ENCODE results near the gene ATRN. TPM values are rescaled to one million over a fixed set of nuclear protein-coding genes. Genes with fewer than 3 reads are reported as not detected.
A peak's percentile ranks its signal among the peaks of the same experiment; 100 is the strongest.
"Not testable (repeated sequence)": the region's sequence is repeated elsewhere in the genome, so short reads cannot be mapped to it uniquely, and the experiment has no call there.

ATRN gene
- total RNA-seq, 6 donors from 2014 or later: 13.6 to 39.5 (median 27.0) TPM

GRCh38 chr20:3612795-3613572, 142.2 kb downstream of the ATRN start:
- Histone ChIP-seq H3K27ac (peak overlapping the region in 2 of 4 donors; percentile 52 to 59), H3K4me1 (peaks cover 0 to 29% (median 7%) of the 10 kb centered on the region in 4 donors), H3K27me3 (no peaks in the 10 kb centered on the region), H3K9me3 (no peaks in the 10 kb centered on the region), H3K36me3 (no peaks in the 10 kb centered on the region), H3K4me3 (peak overlapping the region in 1 of 4 donors; percentile 5)
- no peak for ATAC-seq (ENCODE audit: low FRiP score in 2 of 2)
- WGBS, 2 donors: 61 to 62% methylated on average over 10 of the region's 10 CpGs
- DNase-seq: peak in 1 of 2 donors; percentile 26
- TF ChIP-seq, protein P1, sequence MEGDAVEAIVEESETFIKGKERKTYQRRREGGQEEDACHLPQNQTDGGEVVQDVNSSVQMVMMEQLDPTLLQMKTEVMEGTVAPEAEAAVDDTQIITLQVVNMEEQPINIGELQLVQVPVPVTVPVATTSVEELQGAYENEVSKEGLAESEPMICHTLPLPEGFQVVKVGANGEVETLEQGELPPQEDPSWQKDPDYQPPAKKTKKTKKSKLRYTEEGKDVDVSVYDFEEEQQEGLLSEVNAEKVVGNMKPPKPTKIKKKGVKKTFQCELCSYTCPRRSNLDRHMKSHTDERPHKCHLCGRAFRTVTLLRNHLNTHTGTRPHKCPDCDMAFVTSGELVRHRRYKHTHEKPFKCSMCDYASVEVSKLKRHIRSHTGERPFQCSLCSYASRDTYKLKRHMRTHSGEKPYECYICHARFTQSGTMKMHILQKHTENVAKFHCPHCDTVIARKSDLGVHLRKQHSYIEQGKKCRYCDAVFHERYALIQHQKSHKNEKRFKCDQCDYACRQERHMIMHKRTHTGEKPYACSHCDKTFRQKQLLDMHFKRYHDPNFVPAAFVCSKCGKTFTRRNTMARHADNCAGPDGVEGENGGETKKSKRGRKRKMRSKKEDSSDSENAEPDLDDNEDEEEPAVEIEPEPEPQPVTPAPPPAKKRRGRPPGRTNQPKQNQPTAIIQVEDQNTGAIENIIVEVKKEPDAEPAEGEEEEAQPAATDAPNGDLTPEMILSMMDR (IDR thresholded peaks at IDR 0.05): no peak
- no peak for TF ChIP-seq POLR2AphosphoS5 (IDR thresholded peaks at IDR 0.05)

- Histone ChIP-seq H3K9me3 (no peaks in the 10 kb centered on the region), H3K27ac (peak overlapping the region in 2 of 4 donors; percentile 30 to 45), H3K27me3 (no peaks in the 10 kb centered on the region), H3K36me3 (no peaks in the 10 kb centered on the region), H3K4me3 (no peak overlapping the region), H3K4me1 (peaks cover 0 to 29% (median 7%) of the 10 kb centered on the region in 4 donors)
- TF ChIP-seq EP300 (IDR thresholded peaks at IDR 0.05): no peak
- DNase-seq (peak in 1 of 2 donors; percentile 37), ATAC-seq (ENCODE audit: low FRiP score in 2 of 2) (no peak)
- 60 to 71% methylated on average over 9 of the region's 9 CpGs for WGBS, 2 donors
Measured at GRCh38 chr20:3613821-3614440, 143.1 kb downstream of the ATRN start.

DNA sequence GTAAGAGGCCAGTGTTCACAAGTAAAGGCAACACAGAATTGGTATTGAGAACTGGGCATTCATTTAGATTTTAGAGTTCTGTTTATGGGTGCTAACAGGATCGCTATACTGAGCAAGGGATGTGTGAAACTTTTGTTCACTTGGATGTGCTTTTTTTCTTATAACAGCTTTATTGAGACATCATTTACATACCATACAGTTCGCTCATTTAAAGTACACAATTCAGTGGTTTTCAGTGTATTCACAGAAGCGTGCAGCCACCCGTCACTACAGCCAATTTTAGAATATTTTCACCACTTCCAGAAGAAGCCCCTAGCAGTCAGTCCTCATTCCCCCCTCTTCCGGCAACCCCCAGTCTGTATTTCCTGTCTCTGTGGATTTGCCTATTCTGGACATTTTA, 143.6 kb downstream of the ATRN start:
- Histone ChIP-seq H3K27me3 (no peaks in the 10 kb centered on the region), H3K9me3 (no peaks in the 10 kb centered on the region), H3K4me1 (peaks cover 0 to 29% (median 7%) of the 10 kb centered on the region in 4 donors), H3K36me3 (no peaks in the 10 kb centered on the region), H3K4me3 (no peak overlapping the region), H3K27ac (peak overlapping the region in 2 of 4 donors; percentile 22 to 45)
- no peak for DNase-seq
- ATAC-seq (ENCODE audit: low FRiP score in 2 of 2): no peak
- 88 to 90% methylated on average over 5 of the region's 5 CpGs for WGBS, 2 donors
- TF ChIP-seq POLR2A (IDR thresholded peaks at IDR 0.05) (no peak), POLR2AphosphoS5 (IDR thresholded peaks at IDR 0.05) (no peak), EP300 (IDR thresholded peaks at IDR 0.05) (no peak)
- TF ChIP-seq, protein P1 (IDR thresholded peaks at IDR 0.05): no peak

- not testable (repeated sequence) for H3K36me3 ChIP-seq; H3K9me3 ChIP-seq; H3K4me3 ChIP-seq; H3K27me3 ChIP-seq; ATAC-seq (ENCODE audit: low FRiP score in 2 of 2)
- Histone ChIP-seq H3K27ac (peak overlapping the region in 3 of 4 donors; percentile 22 to 49 (median 37)), H3K4me1 (peaks cover 0 to 29% (median 7%) of the 10 kb centered on the region in 4 donors)
- peak in 1 of 2 donors; percentile 75 for DNase-seq
- WGBS, 2 donors: 63 to 72% methylated on average over 13 of the region's 13 CpGs
Measured at GRCh38 chr20:3615171-3615840, 144.5 kb downstream of the ATRN start.

GRCh38 chr20:3616250-3616649, 145.4 kb downstream of the ATRN start:
- DNase-seq: peak in 1 of 2 donors; percentile 79

More at GRCh38 chr20:3616250-3616649, 145.4 kb downstream of the ATRN start:
- Histone ChIP-seq H3K36me3 (no peaks in the 10 kb centered on the region), H3K4me1 (peaks cover 0 to 29% (median 7%) of the 10 kb centered on the region in 4 donors), H3K27me3 (no peaks in the 10 kb centered on the region), H3K9me3 (no peaks in the 10 kb centered on the region), H3K27ac (peak overlapping the region; percentile 7 to 60 (median 46)), H3K4me3 (no peak overlapping the region)
- ATAC-seq (ENCODE audit: low FRiP score in 2 of 2): peak; percentile 42 to 89
- TF ChIP-seq POLR2AphosphoS5 (IDR thresholded peaks at IDR 0.05): peak in 1 of 2 donors; percentile 15
- TF ChIP-seq, protein P1 (IDR thresholded peaks at IDR 0.05): no peak
- 54 to 56% methylated on average over 4 of the region's 4 CpGs for WGBS, 2 donors
